Measurements from ENCODE around the gene SCAANT1. TPM values are rescaled to one million over a fixed set of nuclear protein-coding genes. Genes with fewer than 3 reads are reported as not detected.
A peak's percentile ranks its signal among the peaks of the same experiment; 100 is the strongest.

SCAANT1 gene
- polyA plus RNA-seq, 3 donors = not detected

- H3K4me1 ChIP-seq (ENCODE audit: control insufficient read depth in 1 of 2, insufficient read depth in 2 of 2, low read length in 2 of 2) = peaks cover 36 to 46% of the 10 kb centered on the region in 2 donors
- no peak overlapping the region for H2AFZ ChIP-seq (ENCODE audit: insufficient read depth, low read depth, low read length, poor library complexity, severe bottlenecking)
- Mint-ChIP-seq H3K36me3 (peaks cover 37 to 67% of the 10 kb centered on the region in 2 donors), H3K4me1 (peaks cover 49% of the 10 kb centered on the region), H3K4me3 (no peak overlapping the region), H3K27me3 (ENCODE audit: low read depth in 3 of 3) (peaks cover 0 to 1% (median 0%) of the 10 kb centered on the region in 3 donors), H3K27ac (peak overlapping the region in 2 of 7 donors; percentile 23 to 46), H3K9me3 (no peaks in the 10 kb centered on the region)
- no peak overlapping the region for H3K9ac ChIP-seq (ENCODE audit: insufficient read depth, low read length, poor library complexity, severe bottlenecking)
- TF ChIP-seq CTCF (IDR thresholded peaks at IDR 0.05) = no peak
- H3K4me2 ChIP-seq (replicated peaks; ENCODE audit: extremely low read depth, low read length, poor library complexity, severe bottlenecking) = no peak overlapping the region
- no peak overlapping the region for H3K27ac ChIP-seq (ENCODE audit: low read depth in 1 of 2, low read length in 2 of 2)
- H4K20me1 ChIP-seq (ENCODE audit: insufficient read depth, low read length) = peaks cover 41% of the 10 kb centered on the region
- intact Hi-C loops (cut with micrococcal nuclease) = no loop called here
- H3K27me3 ChIP-seq (ENCODE audit: control insufficient read depth in 2 of 2, insufficient read depth in 2 of 2, low read length in 2 of 2) = no peaks in the 10 kb centered on the region
- no peaks in the 10 kb centered on the region for H3K9me3 ChIP-seq (replicated peaks in 1 of 2; ENCODE audit: control insufficient read depth in 1 of 2, insufficient read depth in 1 of 2, low read length in 2 of 2)
- peaks cover 74% of the 10 kb centered on the region for H3K79me2 ChIP-seq (ENCODE audit: insufficient read depth, low read length)
- DNase-seq = no peak
- H3K36me3 ChIP-seq (replicated peaks in 1 of 2; ENCODE audit: control insufficient read depth in 1 of 2, insufficient read depth in 2 of 2, low read length in 2 of 2) = peaks cover 28 to 60% of the 10 kb centered on the region in 2 donors
- no peak overlapping the region for H3K4me3 ChIP-seq (replicated peaks in 1 of 3; ENCODE audit: low read depth in 2 of 3, low read length in 3 of 3)
Observed at GRCh38 chr3:63918321-63918720, 6.1 kb upstream of the SCAANT1 start.

GRCh38 chr3:63914312-63914711, 2.1 kb upstream of the SCAANT1 start:
- DNase-seq = no peak
- no CpG with 5 or more reads among the region's 5 CpGs for WGBS (ENCODE audit: insufficient coverage)
- H3K27ac Mint-ChIP-seq = peak overlapping the region in 6 of 7 donors; percentile 3 to 62 (median 34)

More at GRCh38 chr3:63914312-63914711, 2.1 kb upstream of the SCAANT1 start:
- H3K36me3 Mint-ChIP-seq = peaks cover 37 to 63% of the 10 kb centered on the region in 2 donors
- H3K4me1 Mint-ChIP-seq = peaks cover 48% of the 10 kb centered on the region
- no peaks in the 10 kb centered on the region for H3K9me3 Mint-ChIP-seq
- no peak overlapping the region for H2AFZ ChIP-seq (ENCODE audit: insufficient read depth, low read depth, low read length, poor library complexity, severe bottlenecking)
- no peaks in the 10 kb centered on the region for H3K9me3 ChIP-seq (replicated peaks in 1 of 2; ENCODE audit: control insufficient read depth in 1 of 2, insufficient read depth in 1 of 2, low read length in 2 of 2)
- H3K4me2 ChIP-seq (replicated peaks; ENCODE audit: extremely low read depth, low read length, poor library complexity, severe bottlenecking) = no peak overlapping the region
- no peak for TF ChIP-seq CTCF (IDR thresholded peaks at IDR 0.05)
- H3K27me3 Mint-ChIP-seq (ENCODE audit: low read depth in 3 of 3) = peaks cover 0 to 1% (median 0%) of the 10 kb centered on the region in 3 donors
- H3K4me3 Mint-ChIP-seq = no peak overlapping the region
- no peaks in the 10 kb centered on the region for H3K27me3 ChIP-seq (ENCODE audit: control insufficient read depth in 2 of 2, insufficient read depth in 2 of 2, low read length in 2 of 2)
- intact Hi-C loops (cut with micrococcal nuclease) = loop anchor here (5.0 kb wide), 3 partner anchors 37 to 63 kb away; no protein-coding TSS in a partner anchor
- peak overlapping the region; percentile 0 for H3K9ac ChIP-seq (ENCODE audit: insufficient read depth, low read length, poor library complexity, severe bottlenecking)
- peaks cover 28 to 51% of the 10 kb centered on the region in 2 donors for H3K36me3 ChIP-seq (replicated peaks in 1 of 2; ENCODE audit: control insufficient read depth in 1 of 2, insufficient read depth in 2 of 2, low read length in 2 of 2)
- H3K4me3 ChIP-seq (replicated peaks in 1 of 3; ENCODE audit: low read depth in 2 of 3, low read length in 3 of 3) = no peak overlapping the region
- H3K79me2 ChIP-seq (ENCODE audit: insufficient read depth, low read length) = peaks cover 74% of the 10 kb centered on the region
- H3K4me1 ChIP-seq (ENCODE audit: control insufficient read depth in 1 of 2, insufficient read depth in 2 of 2, low read length in 2 of 2) = peaks cover 33 to 46% of the 10 kb centered on the region in 2 donors
- H3K27ac ChIP-seq (ENCODE audit: low read depth in 1 of 2, low read length in 2 of 2) = peak overlapping the region in 1 of 2 donors; percentile 28
- peaks cover 30% of the 10 kb centered on the region for H4K20me1 ChIP-seq (ENCODE audit: insufficient read depth, low read length)
